ENCODE measurements around the gene PITPNM1. TPM values are rescaled to one million over a fixed set of nuclear protein-coding genes. Genes with fewer than 3 reads are reported as not detected.

Gene PITPNM1
- total and polyA plus RNA-seq, 2 of the 13 experiments (the other 11 are each of a cell fraction or from before 2014, with no cell fraction given) = 8.2 to 8.5 TPM

GRCh38 chr11:67466367-67466766, 38.8 kb downstream of the PITPNM1 start:
- 94% methylated on average over 5 of the region's 5 CpGs for WGBS (ENCODE audit: low lambda C conversion rate)
- POLR2A ChIA-PET = interaction anchor here (2.2 to 2.5 kb wide), 2 partner anchors 65 to 75 kb away, joined by 10 to 16 read pairs; partner anchors contain the start of genes PPP1CA and RAD9A
- Histone ChIP-seq H3K36me3 (replicated peaks in 1 of 2; ENCODE audit: control insufficient read depth in 1 of 2, insufficient read depth in 2 of 2, low read length in 2 of 2) (no peaks in the 10 kb centered on the region), H4K20me1 (ENCODE audit: insufficient read depth, low read length) (no peaks in the 10 kb centered on the region), H3K9ac (ENCODE audit: insufficient read depth, low read depth, low read length) (no peak overlapping the region), H3K27me3 (ENCODE audit: control insufficient read depth in 1 of 2, insufficient read depth in 2 of 2, low read length in 2 of 2) (no peaks in the 10 kb centered on the region), H3K9me3 (ENCODE audit: low read length) (no peaks in the 10 kb centered on the region), H3K4me1 (ENCODE audit: insufficient read depth, low read length) (peaks cover 56% of the 10 kb centered on the region), H3K4me2 (ENCODE audit: low read depth, low read length) (no peak overlapping the region), H3K27ac (ENCODE audit: extremely low read length, insufficient read depth, low read length) (no peak overlapping the region), H3K4me3 (replicated peaks in 1 of 3; ENCODE audit: insufficient read depth in 1 of 3, low read depth in 2 of 3, low read length in 3 of 3) (no peak overlapping the region), H3K79me2 (ENCODE audit: insufficient read depth, low read length) (no peaks in the 10 kb centered on the region), H2AFZ (ENCODE audit: low read length) (no peak overlapping the region)
- in situ Hi-C loops (cut with HindIII; ENCODE audit: extremely low pct_ligation_motif_present, low pct_unique_long_range_greater_than_20kb) = loop anchor here (5.0 kb wide), 1 partner anchor 64 kb away; the partner anchor contains the start of genes PPP1CA and TBC1D10C
- FAIRE-seq (no peak), DNase-seq (ENCODE audit: low spot score) (no peak), ATAC-seq (no peak)
- CTCF ChIA-PET (ENCODE audit: low intra/inter-chr PET ratio, low total read pairs) = no interaction called here
- BruUV-seq (replicated peaks) = no TSS peak
- TF ChIP-seq ZNF770 (CRISPR knock-in tag; IDR thresholded peaks at IDR 0.05) (no peak), ZNF281 (CRISPR knock-in tag; IDR thresholded peaks at IDR 0.05; ENCODE audit: borderline replicate concordance) (peak; percentile 58; the same call in 1 of the 2 replicates), MEIS1 (CRISPR knock-in tag; IDR thresholded peaks at IDR 0.05; ENCODE audit: borderline replicate concordance) (no peak), ZNF687 (CRISPR knock-in tag; IDR thresholded peaks at IDR 0.05) (0 out of 2 replicates have a peak, but pooled peaks have one; percentile 2)
- intact Hi-C loops (cut with micrococcal nuclease; ENCODE audit: unreplicated experiment) = no loop called here

Data from HepG2 (cell line).